ENCODE measurements around the gene BOC.

Gene BOC

DNA sequence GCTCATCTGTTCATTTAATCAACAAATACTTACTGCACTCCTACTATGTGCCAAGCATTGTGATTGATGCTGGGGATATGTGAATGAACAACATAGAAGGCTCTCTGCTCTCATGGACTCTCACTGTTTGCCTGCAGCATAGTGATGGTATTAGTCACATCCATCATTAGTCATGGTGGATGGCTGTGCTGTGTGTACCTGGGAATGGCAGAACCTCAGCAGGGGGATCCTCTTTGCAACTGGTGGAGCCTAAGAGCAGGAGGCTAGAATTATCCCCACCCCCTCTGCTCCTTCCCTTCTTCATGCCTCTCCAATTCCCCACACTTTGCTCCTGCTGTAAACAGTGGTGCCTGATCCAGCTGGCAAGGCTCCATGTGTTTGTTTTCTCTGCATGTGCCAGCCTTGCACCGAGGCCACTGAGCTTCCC lies 20.5 kb downstream of the BOC start:
- TF ChIP-seq, protein P1, sequence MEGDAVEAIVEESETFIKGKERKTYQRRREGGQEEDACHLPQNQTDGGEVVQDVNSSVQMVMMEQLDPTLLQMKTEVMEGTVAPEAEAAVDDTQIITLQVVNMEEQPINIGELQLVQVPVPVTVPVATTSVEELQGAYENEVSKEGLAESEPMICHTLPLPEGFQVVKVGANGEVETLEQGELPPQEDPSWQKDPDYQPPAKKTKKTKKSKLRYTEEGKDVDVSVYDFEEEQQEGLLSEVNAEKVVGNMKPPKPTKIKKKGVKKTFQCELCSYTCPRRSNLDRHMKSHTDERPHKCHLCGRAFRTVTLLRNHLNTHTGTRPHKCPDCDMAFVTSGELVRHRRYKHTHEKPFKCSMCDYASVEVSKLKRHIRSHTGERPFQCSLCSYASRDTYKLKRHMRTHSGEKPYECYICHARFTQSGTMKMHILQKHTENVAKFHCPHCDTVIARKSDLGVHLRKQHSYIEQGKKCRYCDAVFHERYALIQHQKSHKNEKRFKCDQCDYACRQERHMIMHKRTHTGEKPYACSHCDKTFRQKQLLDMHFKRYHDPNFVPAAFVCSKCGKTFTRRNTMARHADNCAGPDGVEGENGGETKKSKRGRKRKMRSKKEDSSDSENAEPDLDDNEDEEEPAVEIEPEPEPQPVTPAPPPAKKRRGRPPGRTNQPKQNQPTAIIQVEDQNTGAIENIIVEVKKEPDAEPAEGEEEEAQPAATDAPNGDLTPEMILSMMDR (IDR thresholded peaks at IDR 0.05) = no peak

DNA sequence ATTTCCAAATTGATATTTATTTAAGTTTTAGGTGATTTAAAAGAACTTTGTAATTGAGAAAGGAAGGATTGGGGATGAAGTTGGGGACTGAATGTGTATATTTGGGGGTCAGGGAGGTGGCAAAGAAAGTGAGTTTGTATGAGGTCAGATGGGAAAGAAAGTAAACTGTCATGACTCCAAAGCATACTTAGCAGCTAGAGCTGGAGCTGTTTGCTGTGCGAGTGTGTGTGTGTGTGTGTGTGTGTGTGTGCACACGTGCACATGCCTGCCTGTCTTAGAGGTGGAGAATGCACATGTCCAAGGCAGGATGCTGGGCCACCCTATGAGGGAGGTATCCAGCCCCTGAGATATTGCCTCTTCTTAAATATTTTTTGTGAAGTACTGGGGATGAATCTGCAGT lies 21.0 kb downstream of the BOC start:
- TF ChIP-seq, protein P1 (IDR thresholded peaks at IDR 0.05) = no peak

DNA sequence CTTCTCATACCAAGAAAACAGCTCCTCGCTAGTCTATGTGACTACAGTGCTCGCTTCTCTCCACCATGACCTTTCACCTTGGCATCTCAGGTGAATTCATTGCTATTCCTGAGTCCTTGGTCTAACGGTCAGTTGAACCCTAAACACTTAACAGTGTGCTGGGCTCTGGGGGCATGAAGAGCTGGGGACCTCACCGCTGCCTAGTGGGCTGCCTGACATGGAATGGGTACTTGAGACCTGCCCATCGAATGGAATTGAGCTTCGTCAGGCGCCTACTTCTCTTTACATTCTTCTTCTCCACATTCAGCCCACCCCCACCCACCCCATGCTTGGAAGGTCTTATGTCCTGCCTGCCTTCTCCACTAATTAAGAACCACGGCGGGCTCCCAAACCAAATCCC lies 22.1 kb downstream of the BOC start:
- TF ChIP-seq, protein P1 (IDR thresholded peaks at IDR 0.05) = no peak

DNA sequence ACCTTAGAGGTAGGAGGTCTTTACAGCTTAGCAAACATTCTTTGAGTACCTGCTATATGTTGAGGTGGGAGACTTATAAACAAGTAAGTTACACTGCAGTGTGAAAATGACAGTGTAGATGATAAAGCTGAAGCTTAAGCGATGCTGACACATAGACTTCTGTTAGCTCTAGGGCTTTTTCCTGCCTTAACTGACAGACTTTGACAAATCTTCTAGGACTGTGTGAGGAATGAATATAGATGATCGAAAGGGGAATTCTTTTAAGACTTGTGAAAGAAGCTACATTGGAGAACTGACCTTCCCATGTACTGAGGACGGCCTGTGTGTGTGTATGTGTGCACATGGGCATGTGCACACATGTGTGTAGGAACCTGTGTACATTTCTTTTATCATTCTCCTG lies 22.7 kb downstream of the BOC start:
- TF ChIP-seq, protein P1 (IDR thresholded peaks at IDR 0.05) = no peak

DNA sequence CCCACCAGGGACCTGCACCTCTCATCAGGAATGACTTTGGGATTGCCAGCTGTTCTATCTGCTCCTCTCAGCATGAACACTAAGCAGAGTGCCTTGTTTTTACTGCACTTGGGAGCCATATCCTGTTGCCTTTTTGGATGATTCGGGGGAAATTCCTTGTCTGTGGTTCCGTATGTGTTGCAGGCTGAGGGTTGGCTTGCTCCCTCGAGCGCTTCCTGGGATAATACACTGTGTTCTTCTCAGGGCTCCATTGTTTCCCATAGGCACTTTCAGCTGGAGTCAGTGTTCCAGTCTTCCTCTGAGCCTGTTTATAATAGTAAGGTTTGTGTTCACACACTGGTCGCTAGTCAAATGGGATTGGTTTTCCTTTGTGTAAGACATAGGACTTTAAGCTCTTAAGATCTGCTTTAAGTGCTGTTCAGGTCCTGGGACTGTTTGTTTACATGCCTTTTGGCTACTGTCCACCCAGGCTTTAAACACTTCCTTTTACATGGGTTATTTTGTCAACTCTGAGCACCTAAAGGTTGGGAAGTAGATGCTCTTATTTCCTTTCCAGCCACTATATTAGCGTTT lies 23.4 kb downstream of the BOC start:
- TF ChIP-seq, protein P1 (IDR thresholded peaks at IDR 0.05) = no peak

DNA sequence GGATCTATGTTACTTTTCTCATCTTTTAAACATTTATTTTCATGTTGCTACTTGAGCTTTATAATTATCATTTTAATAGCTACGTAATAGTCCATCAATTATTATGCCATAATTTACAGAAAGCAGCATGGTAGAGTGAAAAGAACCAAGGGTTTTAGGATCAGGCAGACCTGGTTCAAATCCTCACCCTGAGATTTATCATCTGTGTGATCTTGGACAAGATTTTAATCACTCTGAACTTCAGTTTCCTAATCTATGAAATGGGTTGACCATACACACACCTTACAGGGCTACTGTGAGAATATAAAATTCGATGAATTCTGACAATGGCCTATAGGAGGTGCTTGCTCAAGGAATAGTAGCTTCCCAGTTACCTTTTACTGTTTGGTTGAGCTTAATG lies 27.1 kb downstream of the BOC start:
- TF ChIP-seq, protein P1 (IDR thresholded peaks at IDR 0.05) = no peak

DNA sequence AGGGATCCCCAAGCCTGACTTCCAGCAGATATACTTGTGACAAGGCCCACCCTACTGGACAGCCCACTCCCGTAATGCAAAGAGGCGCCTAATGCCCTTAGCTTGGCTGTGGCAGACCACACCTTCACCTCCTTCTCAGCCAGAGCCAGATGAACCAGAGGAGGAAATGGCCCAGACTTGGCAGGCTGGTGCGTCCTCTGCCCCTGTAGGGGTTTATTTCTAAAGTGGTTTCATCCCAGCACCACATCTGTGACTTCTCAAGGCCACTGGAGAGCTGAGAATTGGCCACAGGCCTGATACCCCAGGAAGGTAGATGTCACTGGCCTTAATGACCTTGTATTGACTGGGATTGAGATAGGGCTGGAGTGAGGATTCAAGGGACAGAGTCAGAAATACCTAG lies 29.5 kb downstream of the BOC start:
- TF ChIP-seq, protein P1 (IDR thresholded peaks at IDR 0.05) = no peak
